K562 (cell line): ENCODE results near the gene KARS1. TPM values are rescaled to one million over a fixed set of nuclear protein-coding genes. Genes with fewer than 3 reads are reported as not detected.

Experiments
- BCL6 ChIP-seq: fragments of 250-450 bp; sonication (Bioruptor Pico); IDR thresholded peaks from 2 replicates; pipeline ENCODE4 v1.4.0; 2020
- CTBP1 ChIP-seq: fragments of 450-650 bp; IDR thresholded peaks from 2 replicates; pipeline ENCODE4 v1.6.1; 2016; ENCODE audit warnings: borderline replicate concordance
- DACH1 ChIP-seq: fragments of 450-650 bp; IDR thresholded peaks from 2 replicates; pipeline ENCODE4 v1.6.1; 2018; ENCODE audit not compliant: partially characterized antibody
- ESRRA ChIP-seq: fragments of 450-650 bp; IDR thresholded peaks from 2 replicates; pipeline ENCODE4 v1.6.1; 2014; ENCODE audit warnings: low read depth, mild to moderate bottlenecking, moderate library complexity, borderline replicate concordance
- HCFC1 ChIP-seq: IDR thresholded peaks from 2 replicates; pipeline ENCODE4 v1.6.1; 2012; ENCODE audit warnings: low read depth, low read length, improper control_type of control experiment
- HDAC1 ChIP-seq, 2 experiments: fragments of 450-650 bp; IDR thresholded peaks; 2 replicates each; pipeline ENCODE4 v1.6.1; 2016 to 2017; ENCODE audit warnings: inconsistent platforms in 1 of 2, mild to moderate bottlenecking in 1 of 2, moderate library complexity in 1 of 2
- KHSRP ChIP-seq: fragments of 450-650 bp; IDR thresholded peaks from 2 replicates; pipeline ENCODE4 v1.6.1; 2017
- NRF1 ChIP-seq, 2 experiments: fragments of 450-650 bp; IDR thresholded peaks in 1 of 2; conservative IDR thresholded peaks in 1 of 2; 2 replicates each; pipeline ENCODE4 v1.6.1; 2014; ENCODE audit warnings: mild to moderate bottlenecking in 2 of 2
- SOX6 ChIP-seq: fragments of 450-650 bp; IDR thresholded peaks from 2 replicates; pipeline ENCODE4 v1.6.1; 2014; ENCODE audit warnings: mild to moderate bottlenecking
- TCF3 ChIP-seq: sonication (generic); formaldehyde crosslinking; IDR thresholded peaks from 2 replicates; pipeline ENCODE4 v1.4.0; 2020; ENCODE audit warnings: mild to moderate bottlenecking, missing genetic modification reagents
- TRIM28 ChIP-seq: fragments of 450-650 bp; IDR thresholded peaks from 2 replicates; pipeline ENCODE4 v1.6.1; 2017
- ZBTB17 ChIP-seq: fragments of 450-650 bp; formaldehyde crosslinking; IDR thresholded peaks from 2 replicates; pipeline ENCODE4 v1.4.0; 2020; ENCODE audit warnings: mild to moderate bottlenecking
- polyA plus RNA-seq, 8 experiments: library from polyadenylated mRNA; depleted of rRNA in 4 of 8; stranded (reverse) in 5 of 8; unstranded in 3 of 8; fragments of >200 nt; fragmentation: Nextera tagmentation in 2 of 8; fragmentation: Illumina TruSeq in 1 of 8; extraction: Ambion mirVana in 2 of 8; extraction: Trizol in 1 of 8; gene quantifications; 2 replicates each; pipeline versions ENCODE4 v1.2.1 to v1.2.3, GENCODE V29; 2011 to 2014; ENCODE audit warnings: inconsistent platforms in 1 of 8, missing spikeins in 1 of 8
- total RNA-seq, 7 experiments: library from RNA; depleted of rRNA in 6 of 7; stranded (reverse); fragments of >200 nt in 6 of 7; fragmentation: Illumina TruSeq in 2 of 7; extraction: Trizol in 2 of 7; gene quantifications; 2 replicates each; pipeline versions ENCODE4 v1.2.1 to v1.2.3, GENCODE V29; 2011 to 2021; ENCODE audit warnings: low replicate concordance in 1 of 7
- TF ChIP-seq, protein P1 (sequence below): fragments of 450-650 bp; formaldehyde crosslinking; IDR thresholded peaks from 2 replicates; pipeline ENCODE4 v1.4.0; 2022; ENCODE audit warnings: missing genetic modification characterization
- TF ChIP-seq, protein P2 (sequence below), 2 experiments: fragments of 450-650 bp; IDR thresholded peaks; 2 replicates each; pipeline ENCODE4 v1.6.1; 2016; ENCODE audit warnings: mild to moderate bottlenecking in 2 of 2, borderline replicate concordance in 1 of 2, low read depth in 1 of 2, moderate library complexity in 1 of 2
- TF ChIP-seq, protein P3 (sequence below), 2 experiments: fragments of 450-650 bp; conservative IDR thresholded peaks; 2 replicates each; pipeline ENCODE4 v1.6.1; 2017; ENCODE audit warnings: mild to moderate bottlenecking in 2 of 2, moderate library complexity in 2 of 2
- TF ChIP-seq, protein P4 (sequence below): fragments of 450-650 bp; formaldehyde crosslinking; IDR thresholded peaks from 2 replicates; pipeline ENCODE4 v1.4.0; 2020; ENCODE audit warnings: mild to moderate bottlenecking

Gene KARS1
- total and polyA plus RNA-seq, 9 of the 15 experiments (the other 6 are each of a cell fraction or from before 2014, with no cell fraction given): 223 to 386 (median 304) TPM

DNA sequence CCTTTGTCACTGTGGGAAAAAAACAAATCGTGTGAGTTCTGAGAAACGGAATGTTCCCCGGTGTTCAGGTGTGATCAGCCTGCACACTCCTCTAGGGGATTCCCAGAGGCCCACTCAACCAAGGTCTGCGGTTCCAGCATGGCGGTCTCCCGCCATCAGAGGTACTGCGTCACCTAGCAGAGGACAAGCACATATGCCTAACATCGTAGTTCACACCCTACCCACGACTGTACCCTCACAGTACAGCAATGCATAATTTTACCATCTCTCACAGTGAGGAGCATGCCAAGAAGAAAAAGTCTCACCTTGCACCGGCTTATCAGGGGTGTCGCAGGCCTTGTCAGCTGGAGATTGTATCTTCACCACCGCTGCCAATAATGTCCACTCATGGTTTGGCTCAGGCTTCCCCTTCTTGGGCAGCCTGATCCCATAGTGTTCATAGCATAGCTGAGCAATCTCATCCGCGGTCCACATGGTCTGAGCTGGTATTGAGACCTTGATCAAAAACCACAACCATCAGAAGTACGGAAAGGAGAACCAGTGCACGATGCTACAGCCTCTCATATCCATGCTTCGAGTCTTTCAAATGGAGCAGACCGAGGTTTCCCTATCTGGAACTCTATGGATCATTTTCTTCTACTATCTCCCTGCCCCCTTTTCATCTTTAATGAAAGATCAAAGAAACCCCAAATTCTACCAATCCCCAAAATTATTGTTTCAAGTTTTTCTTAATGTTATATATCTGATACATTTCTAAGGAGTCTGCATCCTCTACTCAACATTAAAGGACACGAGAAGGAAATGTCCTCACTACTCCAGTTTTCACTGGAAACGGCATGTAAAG lies 26.9 kb downstream of the KARS1 start (continued):
- TF ChIP-seq, protein P1, sequence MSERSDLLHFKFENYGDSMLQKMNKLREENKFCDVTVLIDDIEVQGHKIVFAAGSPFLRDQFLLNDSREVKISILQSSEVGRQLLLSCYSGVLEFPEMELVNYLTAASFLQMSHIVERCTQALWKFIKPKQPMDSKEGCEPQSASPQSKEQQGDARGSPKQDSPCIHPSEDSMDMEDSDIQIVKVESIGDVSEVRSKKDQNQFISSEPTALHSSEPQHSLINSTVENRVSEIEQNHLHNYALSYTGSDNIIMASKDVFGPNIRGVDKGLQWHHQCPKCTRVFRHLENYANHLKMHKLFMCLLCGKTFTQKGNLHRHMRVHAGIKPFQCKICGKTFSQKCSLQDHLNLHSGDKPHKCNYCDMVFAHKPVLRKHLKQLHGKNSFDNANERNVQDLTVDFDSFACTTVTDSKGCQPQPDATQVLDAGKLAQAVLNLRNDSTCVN (CRISPR knock-in tag): no peak
- 0 out of 2 replicates have a peak, but pooled peaks have one; percentile 31 for TF ChIP-seq ZBTB17 (CRISPR knock-in tag)
- TF ChIP-seq BCL6: no peak
- peak; percentile 64 for TF ChIP-seq TCF3 (CRISPR knock-in tag)
- TF ChIP-seq DACH1: peak; percentile 86
- peak; percentile 70; the same call in 1 of the 2 replicates for TF ChIP-seq SOX6
- TF ChIP-seq KHSRP: no peak
- peak in 1 of 2 experiments; percentile 43; a peak in 1 of 4 replicates for TF ChIP-seq NRF1 (conservative IDR thresholded peaks at IDR 0.05 in 1 of 2, IDR thresholded peaks at IDR 0.05 in 1 of 2)
- no peak for TF ChIP-seq TRIM28
- TF ChIP-seq, protein P2, sequence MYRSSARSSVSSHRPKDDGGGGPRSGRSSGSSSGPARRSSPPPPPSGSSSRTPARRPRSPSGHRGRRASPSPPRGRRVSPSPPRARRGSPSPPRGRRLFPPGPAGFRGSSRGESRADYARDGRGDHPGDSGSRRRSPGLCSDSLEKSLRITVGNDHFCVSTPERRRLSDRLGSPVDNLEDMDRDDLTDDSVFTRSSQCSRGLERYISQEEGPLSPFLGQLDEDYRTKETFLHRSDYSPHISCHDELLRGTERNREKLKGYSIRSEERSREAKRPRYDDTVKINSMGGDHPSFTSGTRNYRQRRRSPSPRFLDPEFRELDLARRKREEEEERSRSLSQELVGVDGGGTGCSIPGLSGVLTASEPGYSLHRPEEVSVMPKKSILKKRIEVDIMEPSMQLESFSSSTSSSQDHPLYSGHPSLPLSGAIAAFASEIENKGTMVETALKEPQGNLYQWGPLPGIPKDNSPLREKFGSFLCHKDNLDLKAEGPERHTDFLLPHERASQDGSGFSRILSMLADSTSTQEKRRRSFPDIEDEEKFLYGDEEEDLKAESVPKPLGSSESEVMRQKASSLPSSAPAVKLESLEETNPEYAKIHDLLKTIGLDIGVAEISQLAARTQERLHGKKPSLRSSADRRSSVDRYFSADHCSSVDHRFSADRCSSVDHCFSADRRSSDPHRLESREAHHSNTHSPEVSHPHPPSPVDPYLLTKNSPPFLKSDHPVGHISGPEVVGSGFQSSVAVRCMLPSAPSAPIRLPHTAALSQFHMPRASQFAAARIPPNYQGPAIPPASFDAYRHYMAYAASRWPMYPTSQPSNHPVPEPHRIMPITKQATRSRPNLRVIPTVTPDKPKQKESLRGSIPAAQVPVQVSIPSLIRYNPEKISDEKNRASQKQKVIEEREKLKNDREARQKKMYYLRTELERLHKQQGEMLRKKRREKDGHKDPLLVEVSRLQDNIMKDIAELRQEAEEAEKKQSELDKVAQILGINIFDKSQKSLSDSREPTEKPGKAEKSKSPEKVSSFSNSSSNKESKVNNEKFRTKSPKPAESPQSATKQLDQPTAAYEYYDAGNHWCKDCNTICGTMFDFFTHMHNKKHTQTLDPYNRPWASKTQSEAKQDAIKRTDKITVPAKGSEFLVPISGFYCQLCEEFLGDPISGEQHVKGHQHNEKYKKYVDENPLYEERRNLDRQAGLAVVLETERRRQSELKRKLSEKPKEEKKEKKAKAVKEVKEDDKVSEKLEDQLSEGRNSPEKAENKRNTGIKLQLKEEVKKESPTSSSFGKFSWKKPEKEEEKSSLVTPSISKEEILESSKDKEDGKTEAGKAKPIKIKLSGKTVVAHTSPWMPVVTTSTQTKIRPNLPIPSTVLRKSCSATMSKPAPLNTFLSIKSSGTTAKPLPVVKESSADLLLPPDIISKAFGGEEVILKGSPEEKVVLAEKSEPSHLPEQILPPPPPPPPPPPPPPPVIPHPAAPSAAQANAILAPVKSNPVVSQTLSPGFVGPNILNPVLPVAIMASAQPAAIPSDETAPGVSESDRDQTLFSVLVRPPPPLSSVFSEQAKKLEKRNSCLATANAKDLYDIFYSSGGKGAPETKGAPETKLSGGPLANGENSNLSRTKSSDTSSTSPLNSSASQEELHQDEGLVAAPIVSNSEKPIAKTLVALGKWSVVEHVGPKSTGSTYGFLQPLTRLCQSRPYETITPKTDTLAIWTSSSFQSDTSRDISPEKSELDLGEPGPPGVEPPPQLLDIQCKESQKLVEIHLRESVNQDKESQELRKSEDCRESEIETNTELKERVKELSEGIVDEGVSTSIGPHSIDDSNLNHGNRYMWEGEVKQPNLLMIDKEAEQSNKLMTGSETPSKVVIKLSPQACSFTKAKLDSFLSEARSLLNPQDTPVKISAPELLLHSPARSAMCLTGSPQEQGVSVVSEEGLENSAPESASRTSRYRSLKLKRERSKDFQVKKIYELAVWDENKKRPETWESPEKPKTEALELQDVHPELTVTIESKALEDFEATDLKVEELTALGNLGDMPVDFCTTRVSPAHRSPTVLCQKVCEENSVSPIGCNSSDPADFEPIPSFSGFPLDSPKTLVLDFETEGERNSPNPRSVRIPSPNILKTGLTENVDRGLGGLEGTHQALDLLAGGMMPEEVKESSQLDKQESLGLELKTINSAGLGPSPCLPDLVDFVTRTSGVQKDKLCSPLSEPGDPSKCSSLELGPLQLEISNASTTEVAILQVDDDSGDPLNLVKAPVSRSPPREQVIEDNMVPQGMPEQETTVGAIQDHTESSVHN (IDR thresholded peaks at IDR 0.05; ENCODE audit: borderline replicate concordance in 1 of 2, low read depth in 1 of 2): no peak; a peak in 2 of 4 replicates
- TF ChIP-seq, protein P3, sequence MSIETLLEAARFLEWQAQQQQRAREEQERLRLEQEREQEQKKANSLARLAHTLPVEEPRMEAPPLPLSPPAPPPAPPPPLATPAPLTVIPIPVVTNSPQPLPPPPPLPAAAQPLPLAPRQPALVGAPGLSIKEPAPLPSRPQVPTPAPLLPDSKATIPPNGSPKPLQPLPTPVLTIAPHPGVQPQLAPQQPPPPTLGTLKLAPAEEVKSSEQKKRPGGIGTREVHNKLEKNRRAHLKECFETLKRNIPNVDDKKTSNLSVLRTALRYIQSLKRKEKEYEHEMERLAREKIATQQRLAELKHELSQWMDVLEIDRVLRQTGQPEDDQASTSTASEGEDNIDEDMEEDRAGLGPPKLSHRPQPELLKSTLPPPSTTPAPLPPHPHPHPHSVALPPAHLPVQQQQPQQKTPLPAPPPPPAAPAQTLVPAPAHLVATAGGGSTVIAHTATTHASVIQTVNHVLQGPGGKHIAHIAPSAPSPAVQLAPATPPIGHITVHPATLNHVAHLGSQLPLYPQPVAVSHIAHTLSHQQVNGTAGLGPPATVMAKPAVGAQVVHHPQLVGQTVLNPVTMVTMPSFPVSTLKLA (conservative IDR thresholded peaks at IDR 0.05): peak; percentile 48 to 55; a peak in 3 of 4 replicates
- TF ChIP-seq, protein P4, sequence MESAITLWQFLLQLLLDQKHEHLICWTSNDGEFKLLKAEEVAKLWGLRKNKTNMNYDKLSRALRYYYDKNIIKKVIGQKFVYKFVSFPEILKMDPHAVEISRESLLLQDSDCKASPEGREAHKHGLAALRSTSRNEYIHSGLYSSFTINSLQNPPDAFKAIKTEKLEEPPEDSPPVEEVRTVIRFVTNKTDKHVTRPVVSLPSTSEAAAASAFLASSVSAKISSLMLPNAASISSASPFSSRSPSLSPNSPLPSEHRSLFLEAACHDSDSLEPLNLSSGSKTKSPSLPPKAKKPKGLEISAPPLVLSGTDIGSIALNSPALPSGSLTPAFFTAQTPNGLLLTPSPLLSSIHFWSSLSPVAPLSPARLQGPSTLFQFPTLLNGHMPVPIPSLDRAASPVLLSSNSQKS (CRISPR knock-in tag): 0 out of 2 replicates have a peak, but pooled peaks have one; percentile 23
- peak in 1 of 2 experiments; percentile 50; a peak in 2 of 4 replicates for TF ChIP-seq HDAC1 (IDR thresholded peaks at IDR 0.05)
- peak; percentile 10; the same call in 1 of the 2 replicates for TF ChIP-seq HCFC1
- TF ChIP-seq ESRRA: peak; percentile 29; the same call in 1 of the 2 replicates
- peak; percentile 80 for TF ChIP-seq CTBP1
